WTC11 (cell line): Measurements from ENCODE around the gene REPS2. TPM values are rescaled to one million over a fixed set of nuclear protein-coding genes. Genes with fewer than 3 reads are reported as not detected.

Experiments used
- ATAC-seq: fragments of 200-7000 bp; cut with Tn5 transposase; 2 replicates; pipeline ENCODE4 v1.10.0; 2021; ENCODE audit warnings: mild to moderate bottlenecking, moderate library complexity
- CTCF ChIA-PET: fragments of 300-600 bp; sonication (Branson Sonifier 250); formaldehyde crosslinking; loops from one replicate; lab custom pipeline; 2021; ENCODE audit warnings: antibody characterized with exemption; lab: Charles Lee
- POLR2A ChIA-PET: fragments of 350-600 bp; sonication (Branson Sonifier 250); formaldehyde crosslinking; loops from one replicate; lab custom pipeline; 2021; ENCODE audit warnings: antibody characterized with exemption; lab: Charles Lee
- DNase-seq: peaks from one replicate; pipeline ENCODE4 v3.0.0; 2021; ENCODE audit warnings: low spot score
- H3K27ac Mint-ChIP-seq: 2 replicates; pipeline ENCODE4 v1.8.0; 2021; ENCODE audit warnings: mixed read lengths
- H3K27me3 Mint-ChIP-seq: 2 replicates; pipeline ENCODE4 v1.8.0; 2021; ENCODE audit warnings: low read depth, mild to moderate bottlenecking, moderate library complexity, mixed read lengths
- H3K36me3 Mint-ChIP-seq: 2 replicates; pipeline ENCODE4 v1.8.0; 2021; ENCODE audit warnings: mixed read lengths
- H3K4me1 Mint-ChIP-seq: 2 replicates; pipeline ENCODE4 v1.8.0; 2022; ENCODE audit warnings: mixed read lengths
- H3K4me3 Mint-ChIP-seq: 2 replicates; pipeline ENCODE4 v1.8.0; 2021; ENCODE audit warnings: mild to moderate bottlenecking, moderate library complexity, mixed read lengths
- H3K9me3 Mint-ChIP-seq: 2 replicates; pipeline ENCODE4 v1.8.0; 2021; ENCODE audit warnings: mixed read lengths
- CBFB ChIP-seq: sonication (generic); formaldehyde crosslinking; IDR thresholded peaks from 2 replicates; pipeline ENCODE4 v1.8.1; 2022; ENCODE audit warnings: mild to moderate bottlenecking, low read depth, missing genetic modification reagents
- GABPB1 ChIP-seq: sonication (generic); formaldehyde crosslinking; IDR thresholded peaks from 2 replicates; pipeline ENCODE4 v1.8.1; 2023; ENCODE audit warnings: mild to moderate bottlenecking, missing genetic modification reagents
- JUN ChIP-seq: sonication (generic); formaldehyde crosslinking; IDR thresholded peaks from 2 replicates; pipeline ENCODE4 v1.8.0; 2023; ENCODE audit warnings: mild to moderate bottlenecking, missing genetic modification reagents
- MXD4 ChIP-seq: fragments of 250-450 bp; sonication (Bioruptor Pico); IDR thresholded peaks from 2 replicates; pipeline ENCODE4 v1.8.0; 2021; ENCODE audit warnings: mild to moderate bottlenecking, moderate library complexity, borderline replicate concordance
- NFYB ChIP-seq: sonication (generic); formaldehyde crosslinking; conservative IDR thresholded peaks from 2 replicates; pipeline ENCODE4 v1.8.0; 2022; ENCODE audit warnings: low read depth, missing genetic modification reagents
- OVOL2 ChIP-seq: fragments of 250-450 bp; sonication (Bioruptor Pico); IDR thresholded peaks from 2 replicates; pipeline ENCODE4 v1.9.0; 2021; ENCODE audit warnings: mild to moderate bottlenecking, borderline replicate concordance
- TEAD4 ChIP-seq: sonication (generic); formaldehyde crosslinking; IDR thresholded peaks from 2 replicates; pipeline ENCODE4 v1.8.0; 2022; ENCODE audit warnings: mild to moderate bottlenecking, missing genetic modification reagents
- ZNF671 ChIP-seq: fragments of 250-450 bp; sonication (Bioruptor Pico); IDR thresholded peaks from 2 replicates; pipeline ENCODE4 v1.8.0; 2021; ENCODE audit warnings: mild to moderate bottlenecking
- total RNA-seq: library from RNA; stranded (reverse); gene quantifications from 3 replicates; pipeline ENCODE4 v1.2.3, GENCODE V29; 2021
- TF ChIP-seq, protein P1 (sequence below): sonication (generic); formaldehyde crosslinking; IDR thresholded peaks from 2 replicates; pipeline ENCODE4 v1.8.1; 2022; ENCODE audit warnings: mild to moderate bottlenecking, moderate library complexity, missing genetic modification reagents
- TF ChIP-seq, protein P2 (sequence below): sonication (generic); formaldehyde crosslinking; IDR thresholded peaks from 2 replicates; pipeline ENCODE4 v1.8.1; 2023; ENCODE audit warnings: mild to moderate bottlenecking, missing genetic modification reagents, moderate library complexity
- TF ChIP-seq, protein P3 (sequence below): sonication (generic); formaldehyde crosslinking; IDR thresholded peaks from 2 replicates; pipeline ENCODE4 v1.8.1; 2023; ENCODE audit warnings: mild to moderate bottlenecking, missing genetic modification reagents
- TF ChIP-seq, protein P4 (sequence below): sonication (generic); formaldehyde crosslinking; IDR thresholded peaks from 2 replicates; pipeline ENCODE4 v1.8.1; 2023; ENCODE audit warnings: mild to moderate bottlenecking, missing genetic modification reagents
- TF ChIP-seq, protein P5 (sequence below): sonication (generic); formaldehyde crosslinking; IDR thresholded peaks from 2 replicates; pipeline ENCODE4 v1.8.0; 2023; ENCODE audit warnings: mild to moderate bottlenecking, missing genetic modification reagents
- TF ChIP-seq, protein P6 (sequence below): fragments of 250-450 bp; sonication (Bioruptor Pico); IDR thresholded peaks from 2 replicates; pipeline ENCODE4 v1.9.0; 2021; ENCODE audit warnings: mild to moderate bottlenecking
- TF ChIP-seq, protein P7 (sequence below): sonication (generic); formaldehyde crosslinking; IDR thresholded peaks from 2 replicates; pipeline ENCODE4 v1.8.1; 2023; ENCODE audit warnings: mild to moderate bottlenecking, missing genetic modification reagents, borderline replicate concordance
- TF ChIP-seq, protein P8 (sequence below): fragments of 250-450 bp; sonication (Bioruptor Pico); IDR thresholded peaks from 2 replicates; pipeline ENCODE4 v1.8.0; 2021; ENCODE audit warnings: mild to moderate bottlenecking

The REPS2 gene
- total RNA-seq, 1 experiment from 2014 or later = 2.2 TPM

DNA sequence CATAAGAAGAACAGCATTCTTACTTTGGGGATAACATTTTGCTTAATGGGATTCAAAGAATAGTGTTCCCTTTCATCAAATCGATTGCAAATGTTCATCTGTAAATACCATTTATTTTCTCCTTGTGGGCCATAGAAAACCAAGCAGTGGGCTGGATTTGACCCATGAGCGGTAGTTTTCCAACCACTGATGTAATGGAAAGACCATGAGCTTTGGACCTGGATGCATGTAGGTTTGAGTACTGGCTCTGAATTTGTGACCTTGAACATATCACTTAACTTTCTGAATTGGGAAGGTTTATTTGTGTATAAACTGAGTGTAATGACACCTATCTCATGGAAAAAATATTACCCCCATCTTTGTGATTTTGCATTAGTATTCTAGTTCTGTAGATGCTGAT, 54.3 kb downstream of the REPS2 start (continued):
- TF ChIP-seq, protein P1, sequence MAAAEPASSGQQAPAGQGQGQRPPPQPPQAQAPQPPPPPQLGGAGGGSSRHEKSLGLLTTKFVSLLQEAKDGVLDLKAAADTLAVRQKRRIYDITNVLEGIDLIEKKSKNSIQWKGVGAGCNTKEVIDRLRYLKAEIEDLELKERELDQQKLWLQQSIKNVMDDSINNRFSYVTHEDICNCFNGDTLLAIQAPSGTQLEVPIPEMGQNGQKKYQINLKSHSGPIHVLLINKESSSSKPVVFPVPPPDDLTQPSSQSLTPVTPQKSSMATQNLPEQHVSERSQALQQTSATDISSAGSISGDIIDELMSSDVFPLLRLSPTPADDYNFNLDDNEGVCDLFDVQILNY (CRISPR knock-in tag) = no peak
- TF ChIP-seq, protein P2, sequence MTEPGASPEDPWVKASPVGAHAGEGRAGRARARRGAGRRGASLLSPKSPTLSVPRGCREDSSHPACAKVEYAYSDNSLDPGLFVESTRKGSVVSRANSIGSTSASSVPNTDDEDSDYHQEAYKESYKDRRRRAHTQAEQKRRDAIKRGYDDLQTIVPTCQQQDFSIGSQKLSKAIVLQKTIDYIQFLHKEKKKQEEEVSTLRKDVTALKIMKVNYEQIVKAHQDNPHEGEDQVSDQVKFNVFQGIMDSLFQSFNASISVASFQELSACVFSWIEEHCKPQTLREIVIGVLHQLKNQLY (CRISPR knock-in tag) = no peak
- no peak for TF ChIP-seq ZNF671 (CRISPR knock-in tag)
- TF ChIP-seq CBFB (CRISPR knock-in tag) = no peak

DNA sequence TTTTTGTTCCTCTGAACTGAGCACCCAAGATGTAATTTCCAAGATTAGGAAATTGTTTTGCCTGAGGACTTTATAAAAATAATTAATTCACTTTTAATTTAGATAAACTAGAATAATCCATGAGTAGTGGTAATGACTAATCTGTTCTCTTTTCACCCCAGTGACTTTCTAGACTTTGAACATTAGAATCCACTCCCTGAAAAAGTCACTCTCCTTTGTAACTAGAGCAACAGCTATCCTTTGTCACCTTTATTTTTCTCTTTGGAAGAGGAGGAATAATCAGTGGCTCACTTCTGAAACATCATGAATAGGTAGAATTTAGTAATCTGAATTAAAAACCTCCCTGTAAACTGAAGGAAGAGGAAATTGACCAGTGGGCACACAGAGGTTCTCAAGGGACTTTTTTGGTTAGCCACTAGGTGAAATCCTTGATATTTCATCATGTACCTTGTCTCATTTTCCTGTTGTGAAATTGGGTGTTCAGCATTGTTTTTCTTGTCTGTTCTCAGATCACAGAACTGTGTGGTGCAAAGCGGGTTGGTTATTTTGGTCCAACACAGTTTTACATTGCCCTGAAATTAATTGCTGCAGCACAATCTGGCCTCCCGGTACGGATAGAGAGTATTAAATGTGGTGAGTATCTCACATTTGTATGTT, 59.4 kb downstream of the REPS2 start:
- ChIA-PET CTCF (interaction anchor here (4.9 kb wide), 1 partner anchor 41 kb away, joined by 31 read pairs; no protein-coding TSS in a partner anchor), POLR2A (no interaction called here)
- Mint-ChIP-seq H3K27ac (no peak overlapping the region), H3K4me3 (no peak overlapping the region), H3K36me3 (no peaks in the 10 kb centered on the region), H3K27me3 (no peaks in the 10 kb centered on the region; the same call in 1 of the 2 replicates), H3K9me3 (no peaks in the 10 kb centered on the region), H3K4me1 (peaks cover 4% of the 10 kb centered on the region; the same call in 1 of the 2 replicates)
- no peak for DNase-seq
- ATAC-seq = no peak
- no peak for TF ChIP-seq NFYB
- TF ChIP-seq, protein P3, sequence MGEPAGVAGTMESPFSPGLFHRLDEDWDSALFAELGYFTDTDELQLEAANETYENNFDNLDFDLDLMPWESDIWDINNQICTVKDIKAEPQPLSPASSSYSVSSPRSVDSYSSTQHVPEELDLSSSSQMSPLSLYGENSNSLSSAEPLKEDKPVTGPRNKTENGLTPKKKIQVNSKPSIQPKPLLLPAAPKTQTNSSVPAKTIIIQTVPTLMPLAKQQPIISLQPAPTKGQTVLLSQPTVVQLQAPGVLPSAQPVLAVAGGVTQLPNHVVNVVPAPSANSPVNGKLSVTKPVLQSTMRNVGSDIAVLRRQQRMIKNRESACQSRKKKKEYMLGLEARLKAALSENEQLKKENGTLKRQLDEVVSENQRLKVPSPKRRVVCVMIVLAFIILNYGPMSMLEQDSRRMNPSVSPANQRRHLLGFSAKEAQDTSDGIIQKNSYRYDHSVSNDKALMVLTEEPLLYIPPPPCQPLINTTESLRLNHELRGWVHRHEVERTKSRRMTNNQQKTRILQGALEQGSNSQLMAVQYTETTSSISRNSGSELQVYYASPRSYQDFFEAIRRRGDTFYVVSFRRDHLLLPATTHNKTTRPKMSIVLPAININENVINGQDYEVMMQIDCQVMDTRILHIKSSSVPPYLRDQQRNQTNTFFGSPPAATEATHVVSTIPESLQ (CRISPR knock-in tag) = no peak
- TF ChIP-seq, protein P4, sequence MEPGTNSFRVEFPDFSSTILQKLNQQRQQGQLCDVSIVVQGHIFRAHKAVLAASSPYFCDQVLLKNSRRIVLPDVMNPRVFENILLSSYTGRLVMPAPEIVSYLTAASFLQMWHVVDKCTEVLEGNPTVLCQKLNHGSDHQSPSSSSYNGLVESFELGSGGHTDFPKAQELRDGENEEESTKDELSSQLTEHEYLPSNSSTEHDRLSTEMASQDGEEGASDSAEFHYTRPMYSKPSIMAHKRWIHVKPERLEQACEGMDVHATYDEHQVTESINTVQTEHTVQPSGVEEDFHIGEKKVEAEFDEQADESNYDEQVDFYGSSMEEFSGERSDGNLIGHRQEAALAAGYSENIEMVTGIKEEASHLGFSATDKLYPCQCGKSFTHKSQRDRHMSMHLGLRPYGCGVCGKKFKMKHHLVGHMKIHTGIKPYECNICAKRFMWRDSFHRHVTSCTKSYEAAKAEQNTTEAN (CRISPR knock-in tag) = no peak
- TF ChIP-seq, protein P5, sequence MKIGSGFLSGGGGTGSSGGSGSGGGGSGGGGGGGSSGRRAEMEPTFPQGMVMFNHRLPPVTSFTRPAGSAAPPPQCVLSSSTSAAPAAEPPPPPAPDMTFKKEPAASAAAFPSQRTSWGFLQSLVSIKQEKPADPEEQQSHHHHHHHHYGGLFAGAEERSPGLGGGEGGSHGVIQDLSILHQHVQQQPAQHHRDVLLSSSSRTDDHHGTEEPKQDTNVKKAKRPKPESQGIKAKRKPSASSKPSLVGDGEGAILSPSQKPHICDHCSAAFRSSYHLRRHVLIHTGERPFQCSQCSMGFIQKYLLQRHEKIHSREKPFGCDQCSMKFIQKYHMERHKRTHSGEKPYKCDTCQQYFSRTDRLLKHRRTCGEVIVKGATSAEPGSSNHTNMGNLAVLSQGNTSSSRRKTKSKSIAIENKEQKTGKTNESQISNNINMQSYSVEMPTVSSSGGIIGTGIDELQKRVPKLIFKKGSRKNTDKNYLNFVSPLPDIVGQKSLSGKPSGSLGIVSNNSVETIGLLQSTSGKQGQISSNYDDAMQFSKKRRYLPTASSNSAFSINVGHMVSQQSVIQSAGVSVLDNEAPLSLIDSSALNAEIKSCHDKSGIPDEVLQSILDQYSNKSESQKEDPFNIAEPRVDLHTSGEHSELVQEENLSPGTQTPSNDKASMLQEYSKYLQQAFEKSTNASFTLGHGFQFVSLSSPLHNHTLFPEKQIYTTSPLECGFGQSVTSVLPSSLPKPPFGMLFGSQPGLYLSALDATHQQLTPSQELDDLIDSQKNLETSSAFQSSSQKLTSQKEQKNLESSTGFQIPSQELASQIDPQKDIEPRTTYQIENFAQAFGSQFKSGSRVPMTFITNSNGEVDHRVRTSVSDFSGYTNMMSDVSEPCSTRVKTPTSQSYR (CRISPR knock-in tag) = no peak
- TF ChIP-seq, protein P6, sequence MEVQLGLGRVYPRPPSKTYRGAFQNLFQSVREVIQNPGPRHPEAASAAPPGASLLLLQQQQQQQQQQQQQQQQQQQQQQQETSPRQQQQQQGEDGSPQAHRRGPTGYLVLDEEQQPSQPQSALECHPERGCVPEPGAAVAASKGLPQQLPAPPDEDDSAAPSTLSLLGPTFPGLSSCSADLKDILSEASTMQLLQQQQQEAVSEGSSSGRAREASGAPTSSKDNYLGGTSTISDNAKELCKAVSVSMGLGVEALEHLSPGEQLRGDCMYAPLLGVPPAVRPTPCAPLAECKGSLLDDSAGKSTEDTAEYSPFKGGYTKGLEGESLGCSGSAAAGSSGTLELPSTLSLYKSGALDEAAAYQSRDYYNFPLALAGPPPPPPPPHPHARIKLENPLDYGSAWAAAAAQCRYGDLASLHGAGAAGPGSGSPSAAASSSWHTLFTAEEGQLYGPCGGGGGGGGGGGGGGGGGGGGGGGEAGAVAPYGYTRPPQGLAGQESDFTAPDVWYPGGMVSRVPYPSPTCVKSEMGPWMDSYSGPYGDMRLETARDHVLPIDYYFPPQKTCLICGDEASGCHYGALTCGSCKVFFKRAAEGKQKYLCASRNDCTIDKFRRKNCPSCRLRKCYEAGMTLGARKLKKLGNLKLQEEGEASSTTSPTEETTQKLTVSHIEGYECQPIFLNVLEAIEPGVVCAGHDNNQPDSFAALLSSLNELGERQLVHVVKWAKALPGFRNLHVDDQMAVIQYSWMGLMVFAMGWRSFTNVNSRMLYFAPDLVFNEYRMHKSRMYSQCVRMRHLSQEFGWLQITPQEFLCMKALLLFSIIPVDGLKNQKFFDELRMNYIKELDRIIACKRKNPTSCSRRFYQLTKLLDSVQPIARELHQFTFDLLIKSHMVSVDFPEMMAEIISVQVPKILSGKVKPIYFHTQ = no peak
- no peak for TF ChIP-seq TEAD4 (CRISPR knock-in tag)
- no peak for TF ChIP-seq GABPB1 (CRISPR knock-in tag)
- TF ChIP-seq, protein P7, sequence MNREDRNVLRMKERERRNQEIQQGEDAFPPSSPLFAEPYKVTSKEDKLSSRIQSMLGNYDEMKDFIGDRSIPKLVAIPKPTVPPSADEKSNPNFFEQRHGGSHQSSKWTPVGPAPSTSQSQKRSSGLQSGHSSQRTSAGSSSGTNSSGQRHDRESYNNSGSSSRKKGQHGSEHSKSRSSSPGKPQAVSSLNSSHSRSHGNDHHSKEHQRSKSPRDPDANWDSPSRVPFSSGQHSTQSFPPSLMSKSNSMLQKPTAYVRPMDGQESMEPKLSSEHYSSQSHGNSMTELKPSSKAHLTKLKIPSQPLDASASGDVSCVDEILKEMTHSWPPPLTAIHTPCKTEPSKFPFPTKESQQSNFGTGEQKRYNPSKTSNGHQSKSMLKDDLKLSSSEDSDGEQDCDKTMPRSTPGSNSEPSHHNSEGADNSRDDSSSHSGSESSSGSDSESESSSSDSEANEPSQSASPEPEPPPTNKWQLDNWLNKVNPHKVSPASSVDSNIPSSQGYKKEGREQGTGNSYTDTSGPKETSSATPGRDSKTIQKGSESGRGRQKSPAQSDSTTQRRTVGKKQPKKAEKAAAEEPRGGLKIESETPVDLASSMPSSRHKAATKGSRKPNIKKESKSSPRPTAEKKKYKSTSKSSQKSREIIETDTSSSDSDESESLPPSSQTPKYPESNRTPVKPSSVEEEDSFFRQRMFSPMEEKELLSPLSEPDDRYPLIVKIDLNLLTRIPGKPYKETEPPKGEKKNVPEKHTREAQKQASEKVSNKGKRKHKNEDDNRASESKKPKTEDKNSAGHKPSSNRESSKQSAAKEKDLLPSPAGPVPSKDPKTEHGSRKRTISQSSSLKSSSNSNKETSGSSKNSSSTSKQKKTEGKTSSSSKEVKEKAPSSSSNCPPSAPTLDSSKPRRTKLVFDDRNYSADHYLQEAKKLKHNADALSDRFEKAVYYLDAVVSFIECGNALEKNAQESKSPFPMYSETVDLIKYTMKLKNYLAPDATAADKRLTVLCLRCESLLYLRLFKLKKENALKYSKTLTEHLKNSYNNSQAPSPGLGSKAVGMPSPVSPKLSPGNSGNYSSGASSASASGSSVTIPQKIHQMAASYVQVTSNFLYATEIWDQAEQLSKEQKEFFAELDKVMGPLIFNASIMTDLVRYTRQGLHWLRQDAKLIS = no peak
- TF ChIP-seq, protein P8, sequence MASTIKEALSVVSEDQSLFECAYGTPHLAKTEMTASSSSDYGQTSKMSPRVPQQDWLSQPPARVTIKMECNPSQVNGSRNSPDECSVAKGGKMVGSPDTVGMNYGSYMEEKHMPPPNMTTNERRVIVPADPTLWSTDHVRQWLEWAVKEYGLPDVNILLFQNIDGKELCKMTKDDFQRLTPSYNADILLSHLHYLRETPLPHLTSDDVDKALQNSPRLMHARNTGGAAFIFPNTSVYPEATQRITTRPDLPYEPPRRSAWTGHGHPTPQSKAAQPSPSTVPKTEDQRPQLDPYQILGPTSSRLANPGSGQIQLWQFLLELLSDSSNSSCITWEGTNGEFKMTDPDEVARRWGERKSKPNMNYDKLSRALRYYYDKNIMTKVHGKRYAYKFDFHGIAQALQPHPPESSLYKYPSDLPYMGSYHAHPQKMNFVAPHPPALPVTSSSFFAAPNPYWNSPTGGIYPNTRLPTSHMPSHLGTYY = no peak
- no peak for TF ChIP-seq JUN (CRISPR knock-in tag)
- TF ChIP-seq MXD4 (CRISPR knock-in tag) = no peak
- TF ChIP-seq OVOL2 (CRISPR knock-in tag) = no peak
